DND-41 (cell line): Measurements from ENCODE around the gene FDX1.

Experiments
- ATAC-seq: fragments of 200-7000 bp; cut with Tn5 transposase; 3 replicates; pipeline ENCODE4 v1.9.1; 2021; ENCODE audit warnings: low read depth; ENCODE audit not compliant: insufficient read depth
- DNase-seq: peaks from one replicate; pipeline ENCODE4 v3.0.0-alpha.2; 2020
- H2AFZ ChIP-seq: 2 replicates; pipeline ENCODE4 v1.6.0; 2012; ENCODE audit warnings: low read depth, low read length
- H3K27ac ChIP-seq: 2 replicates; pipeline ENCODE4 v1.5.1; 2012; ENCODE audit warnings: low read length, inconsistent platforms
- H3K27me3 ChIP-seq: fragments of 200-600 bp; sonication (generic); 2 replicates; pipeline ENCODE4 v1.6.0; 2012; ENCODE audit warnings: low read length, mild to moderate bottlenecking, inconsistent platforms; ENCODE audit not compliant: insufficient read depth, poor library complexity
- H3K36me3 ChIP-seq: 2 replicates; pipeline ENCODE4 v1.5.1; 2012; ENCODE audit warnings: low read length, inconsistent platforms; ENCODE audit not compliant: insufficient read depth
- H3K4me1 ChIP-seq: 2 replicates; pipeline ENCODE4 v1.5.1; 2012; ENCODE audit warnings: mild to moderate bottlenecking, low read length; ENCODE audit not compliant: insufficient read depth
- H3K4me2 ChIP-seq: 2 replicates; pipeline ENCODE4 v1.6.0; 2012; ENCODE audit warnings: mild to moderate bottlenecking, moderate library complexity, low read length, inconsistent platforms; ENCODE audit not compliant: insufficient read depth
- H3K4me3 ChIP-seq, 2 experiments: fragments of 200-600 bp in 1 of 2; shearing (Covaris generic) in 1 of 2; 2 replicates each; pipeline ENCODE4 v1.5.1; 2012 to 2016; ENCODE audit warnings: inconsistent platforms in 2 of 2, low read length in 2 of 2, mild to moderate bottlenecking in 2 of 2, low read depth in 1 of 2, moderate library complexity in 1 of 2
- H3K79me2 ChIP-seq: 2 replicates; pipeline ENCODE4 v1.6.0; 2012; ENCODE audit warnings: low read length, inconsistent platforms; ENCODE audit not compliant: insufficient read depth
- H3K9ac ChIP-seq: 2 replicates; pipeline ENCODE4 v1.6.0; 2012; ENCODE audit warnings: low read depth, mild to moderate bottlenecking, inconsistent platforms, low read length, moderate library complexity
- H3K9me3 ChIP-seq: 2 replicates; pipeline ENCODE4 v1.5.1; 2012; ENCODE audit warnings: low read length, moderate library complexity, mild to moderate bottlenecking, inconsistent platforms; ENCODE audit not compliant: insufficient read depth, severe bottlenecking
- H4K20me1 ChIP-seq: 2 replicates; pipeline ENCODE4 v1.6.0; 2012; ENCODE audit warnings: low read length; ENCODE audit not compliant: insufficient read depth
- EZH2 ChIP-seq: IDR thresholded peaks from 3 replicates; pipeline ENCODE4 v1.6.1; 2012; ENCODE audit warnings: borderline replicate concordance, low read depth, mild to moderate bottlenecking, moderate library complexity, low read length, inconsistent platforms; ENCODE audit not compliant: severe bottlenecking
- TF ChIP-seq, protein P1 (sequence below): IDR thresholded peaks from 2 replicates; pipeline ENCODE4 v1.5.1; 2012; ENCODE audit warnings: borderline replicate concordance, low read length, moderate library complexity, mild to moderate bottlenecking; ENCODE audit not compliant: poor library complexity, severe bottlenecking; ENCODE audit errors: extremely low read depth

The FDX1 gene

GRCh38 chr11:110447897-110448745 is 18.4 kb downstream of the FDX1 start:
- Histone ChIP-seq H3K9ac (no peak overlapping the region), H3K4me1 (no peaks in the 10 kb centered on the region), H3K27me3 (no peaks in the 10 kb centered on the region), H3K9me3 (no peaks in the 10 kb centered on the region), H3K79me2 (peaks cover 20% of the 10 kb centered on the region; the same call in 1 of the 2 replicates), H4K20me1 (peaks cover 8% of the 10 kb centered on the region; the same call in 1 of the 2 replicates), H2AFZ (no peak overlapping the region), H3K4me3 (no peak overlapping the region), H3K36me3 (peaks cover 8% of the 10 kb centered on the region; the same call in 1 of the 2 replicates), H3K27ac (no peak overlapping the region), H3K4me2 (no peak overlapping the region)
- no peak for DNase-seq
- no peak for ATAC-seq
- TF ChIP-seq EZH2: no peak
- TF ChIP-seq, protein P1, sequence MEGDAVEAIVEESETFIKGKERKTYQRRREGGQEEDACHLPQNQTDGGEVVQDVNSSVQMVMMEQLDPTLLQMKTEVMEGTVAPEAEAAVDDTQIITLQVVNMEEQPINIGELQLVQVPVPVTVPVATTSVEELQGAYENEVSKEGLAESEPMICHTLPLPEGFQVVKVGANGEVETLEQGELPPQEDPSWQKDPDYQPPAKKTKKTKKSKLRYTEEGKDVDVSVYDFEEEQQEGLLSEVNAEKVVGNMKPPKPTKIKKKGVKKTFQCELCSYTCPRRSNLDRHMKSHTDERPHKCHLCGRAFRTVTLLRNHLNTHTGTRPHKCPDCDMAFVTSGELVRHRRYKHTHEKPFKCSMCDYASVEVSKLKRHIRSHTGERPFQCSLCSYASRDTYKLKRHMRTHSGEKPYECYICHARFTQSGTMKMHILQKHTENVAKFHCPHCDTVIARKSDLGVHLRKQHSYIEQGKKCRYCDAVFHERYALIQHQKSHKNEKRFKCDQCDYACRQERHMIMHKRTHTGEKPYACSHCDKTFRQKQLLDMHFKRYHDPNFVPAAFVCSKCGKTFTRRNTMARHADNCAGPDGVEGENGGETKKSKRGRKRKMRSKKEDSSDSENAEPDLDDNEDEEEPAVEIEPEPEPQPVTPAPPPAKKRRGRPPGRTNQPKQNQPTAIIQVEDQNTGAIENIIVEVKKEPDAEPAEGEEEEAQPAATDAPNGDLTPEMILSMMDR: peak; percentile 42

GRCh38 chr11:110450246-110450645 is 20.5 kb downstream of the FDX1 start:
- TF ChIP-seq, protein P1: no peak
- TF ChIP-seq EZH2: no peak
- Histone ChIP-seq H3K27ac (no peak overlapping the region), H3K9ac (no peak overlapping the region), H3K79me2 (peaks cover 15% of the 10 kb centered on the region; the same call in 1 of the 2 replicates), H2AFZ (no peak overlapping the region), H4K20me1 (peaks cover 8% of the 10 kb centered on the region; the same call in 1 of the 2 replicates), H3K4me2 (no peak overlapping the region), H3K4me1 (no peaks in the 10 kb centered on the region), H3K9me3 (no peaks in the 10 kb centered on the region), H3K36me3 (peaks cover 8% of the 10 kb centered on the region; the same call in 1 of the 2 replicates), H3K4me3 (no peak overlapping the region), H3K27me3 (no peaks in the 10 kb centered on the region)
- ATAC-seq (no peak), DNase-seq (no peak)

- H2AFZ ChIP-seq: no peak overlapping the region
- TF ChIP-seq, protein P1: no peak
- TF ChIP-seq EZH2: no peak
- no peaks in the 10 kb centered on the region for H3K9me3 ChIP-seq
- peaks cover 3% of the 10 kb centered on the region; the same call in 1 of the 2 replicates for H4K20me1 ChIP-seq
- H3K4me2 ChIP-seq: no peak overlapping the region
- H3K4me3 ChIP-seq: no peak overlapping the region
- DNase-seq: no peak
- H3K27ac ChIP-seq: no peak overlapping the region
- peaks cover 6% of the 10 kb centered on the region; the same call in 1 of the 2 replicates for H3K36me3 ChIP-seq
- ATAC-seq: no peak; the same call in 2 of the 3 replicates
- H3K9ac ChIP-seq: no peak overlapping the region
- H3K79me2 ChIP-seq: peaks cover 8% of the 10 kb centered on the region; the same call in 1 of the 2 replicates
- no peaks in the 10 kb centered on the region for H3K4me1 ChIP-seq
- H3K27me3 ChIP-seq: no peaks in the 10 kb centered on the region
Measured at GRCh38 chr11:110452720-110453119, 23.0 kb downstream of the FDX1 start.
